ENCODE measurements around the gene VASN.
"Not testable (repeated sequence)": the region's sequence is repeated elsewhere in the genome, so short reads cannot be mapped to it uniquely, and the experiment has no call there.

The VASN gene

DNA sequence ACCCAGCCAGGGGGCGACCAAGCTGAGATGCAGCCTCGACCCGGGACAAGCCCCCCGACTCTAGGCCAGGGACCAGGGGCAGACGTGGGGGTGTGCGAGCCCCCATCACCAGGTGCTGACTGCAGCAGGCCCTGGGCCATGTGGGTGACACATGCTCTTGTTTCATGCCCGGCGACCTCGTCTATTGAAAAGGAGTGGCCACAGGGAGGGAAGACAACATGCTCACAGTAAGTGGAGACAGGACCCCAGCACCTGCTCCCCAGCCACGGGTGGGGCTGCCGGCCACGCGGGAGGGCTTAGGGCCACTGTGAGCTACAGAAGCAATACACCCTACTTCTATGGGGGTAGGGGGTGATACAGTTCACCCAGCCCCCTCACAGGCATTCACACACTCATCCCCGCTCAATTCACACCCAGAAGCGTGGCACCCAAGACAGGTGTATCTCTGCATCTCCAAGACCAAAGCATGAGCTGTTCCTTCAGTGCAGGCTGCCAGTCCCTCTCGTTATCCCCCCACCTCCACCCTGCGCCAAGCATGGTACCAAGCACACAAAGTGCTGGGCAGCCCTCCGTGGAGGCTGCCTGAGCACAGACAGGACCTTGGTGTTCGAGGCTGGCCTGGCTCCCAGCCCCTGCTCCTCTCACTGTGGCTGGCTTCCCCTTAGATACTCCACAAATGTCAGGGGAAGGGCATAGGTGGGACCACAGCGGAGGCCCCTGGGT lies 13.6 kb downstream of the VASN start:
- DNase-seq (ENCODE audit: low spot score), result no peak

- DNase-seq (ENCODE audit: low spot score), result no peak
Observed at GRCh38 chr16:4385789-4386450, 14.3 kb downstream of the VASN start.

GRCh38 chr16:4386451-4386805 lies 14.8 kb downstream of the VASN start:
- DNase-seq (ENCODE audit: low spot score), result no peak

DNA sequence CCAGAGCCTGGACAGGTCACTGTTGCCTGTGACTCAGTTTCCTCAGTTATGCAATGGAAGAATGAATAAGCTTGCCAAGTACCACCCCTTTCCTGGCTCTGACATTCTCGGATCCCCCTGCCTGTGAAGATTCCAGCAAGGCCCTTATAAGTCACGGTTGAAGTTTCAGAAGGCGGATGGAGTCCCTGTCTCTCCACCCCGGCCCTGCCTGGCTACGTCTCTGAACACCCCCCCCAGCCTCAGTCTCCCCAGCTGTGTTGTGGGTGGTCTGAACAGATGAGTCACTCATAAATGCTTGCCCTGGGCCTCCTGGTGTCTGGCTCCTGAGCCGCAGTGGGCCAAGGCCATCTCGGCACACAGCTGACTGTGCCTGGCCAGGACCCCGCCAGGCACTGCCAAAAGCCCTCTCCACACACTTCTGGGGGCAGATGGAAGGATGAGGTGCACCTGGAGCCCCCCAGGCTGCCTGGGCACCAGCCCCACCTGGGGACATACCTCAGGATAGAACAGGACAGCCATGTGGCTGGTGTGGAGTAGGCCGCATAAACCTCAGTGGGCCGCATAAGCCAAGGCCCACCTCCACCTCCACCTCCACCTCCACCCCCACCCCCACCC lies 15.4 kb downstream of the VASN start:
- DNase-seq (ENCODE audit: low spot score), result no peak

- no peak for DNase-seq (ENCODE audit: low spot score)
Observed at GRCh38 chr16:4387781-4388180, 16.1 kb downstream of the VASN start.

DNA sequence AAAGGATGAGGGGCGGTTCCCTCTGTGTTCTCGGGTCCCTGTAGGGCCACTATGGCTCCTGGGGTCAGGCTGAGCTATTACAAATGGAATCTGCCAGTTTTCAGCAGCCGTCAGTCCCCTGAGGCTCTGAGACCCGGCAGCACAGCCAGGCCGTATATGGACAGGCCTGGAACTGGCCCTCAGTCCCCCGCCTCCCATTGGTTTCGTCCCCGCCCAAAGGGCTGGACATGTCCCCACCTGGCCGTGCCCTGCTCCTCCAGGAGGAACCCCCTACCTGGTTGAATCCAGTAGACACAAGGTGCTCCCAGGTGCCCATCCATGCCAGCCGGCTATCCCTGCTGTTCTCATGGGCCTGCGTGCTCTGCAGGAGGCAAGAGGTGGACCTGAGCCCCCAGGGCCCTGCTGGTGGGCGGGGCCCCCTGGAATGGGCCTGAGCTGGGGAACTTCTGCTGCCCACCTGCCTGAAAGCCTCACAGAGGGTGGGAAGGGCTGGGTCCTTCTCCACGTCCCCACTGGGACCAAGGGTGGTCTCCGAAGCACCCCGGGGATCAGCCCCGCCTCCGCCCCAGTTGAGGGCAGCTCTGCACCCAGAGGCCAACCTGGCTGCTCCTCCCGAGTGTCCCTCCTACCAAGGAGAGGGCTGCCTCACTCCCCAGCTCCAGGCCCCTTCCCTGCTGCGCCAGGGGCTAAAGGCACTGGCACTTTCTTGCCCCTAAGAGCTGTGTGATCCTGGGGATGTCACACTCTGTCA lies 16.8 kb downstream of the VASN start:
- DNase-seq (ENCODE audit: low spot score), result no peak

DNA sequence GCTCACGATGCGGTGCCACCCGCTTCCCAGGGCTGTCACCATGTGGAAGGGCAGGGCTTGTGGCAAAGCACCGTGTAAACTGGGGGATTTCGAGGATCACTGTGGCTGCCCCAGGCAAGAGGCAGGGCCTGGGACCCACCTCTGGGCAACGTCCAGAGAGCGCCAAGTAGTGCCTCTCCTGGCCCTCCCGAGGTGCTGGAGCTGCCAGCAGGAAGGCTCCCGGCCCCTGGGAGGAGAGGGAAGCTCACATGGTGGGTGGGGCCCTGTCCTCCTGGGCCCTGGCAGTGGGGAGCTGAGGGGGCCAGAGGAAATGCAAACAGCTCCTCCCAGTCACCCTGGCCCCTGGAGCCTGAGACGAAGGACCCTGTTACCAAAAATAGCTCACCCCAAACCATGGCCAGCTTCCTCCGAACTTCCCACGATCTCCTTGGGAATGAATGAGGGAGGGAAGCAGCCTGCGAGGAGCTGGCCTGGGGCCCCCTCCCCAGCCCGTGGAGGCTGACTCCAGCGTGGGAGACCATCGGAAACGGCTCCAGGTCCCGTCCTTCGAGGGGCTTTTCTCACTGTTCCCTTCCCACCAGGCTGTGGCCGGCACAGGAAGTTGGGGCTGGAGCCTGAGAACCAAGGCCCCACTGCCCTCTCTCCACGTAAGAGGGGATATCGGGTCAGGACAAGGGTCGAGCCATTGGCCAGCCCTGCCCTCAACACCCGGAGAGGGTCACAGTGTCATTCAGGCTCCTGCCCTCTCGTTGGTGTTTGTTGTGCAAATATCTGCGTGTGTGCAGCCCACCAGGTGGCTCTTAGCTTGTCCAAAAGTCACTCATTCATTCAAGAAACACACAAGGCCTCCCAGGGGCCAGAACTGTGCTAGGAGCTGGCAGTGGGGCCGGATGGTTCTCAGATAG lies 17.7 kb downstream of the VASN start:
- DNase-seq (ENCODE audit: low spot score), result no peak

DNA sequence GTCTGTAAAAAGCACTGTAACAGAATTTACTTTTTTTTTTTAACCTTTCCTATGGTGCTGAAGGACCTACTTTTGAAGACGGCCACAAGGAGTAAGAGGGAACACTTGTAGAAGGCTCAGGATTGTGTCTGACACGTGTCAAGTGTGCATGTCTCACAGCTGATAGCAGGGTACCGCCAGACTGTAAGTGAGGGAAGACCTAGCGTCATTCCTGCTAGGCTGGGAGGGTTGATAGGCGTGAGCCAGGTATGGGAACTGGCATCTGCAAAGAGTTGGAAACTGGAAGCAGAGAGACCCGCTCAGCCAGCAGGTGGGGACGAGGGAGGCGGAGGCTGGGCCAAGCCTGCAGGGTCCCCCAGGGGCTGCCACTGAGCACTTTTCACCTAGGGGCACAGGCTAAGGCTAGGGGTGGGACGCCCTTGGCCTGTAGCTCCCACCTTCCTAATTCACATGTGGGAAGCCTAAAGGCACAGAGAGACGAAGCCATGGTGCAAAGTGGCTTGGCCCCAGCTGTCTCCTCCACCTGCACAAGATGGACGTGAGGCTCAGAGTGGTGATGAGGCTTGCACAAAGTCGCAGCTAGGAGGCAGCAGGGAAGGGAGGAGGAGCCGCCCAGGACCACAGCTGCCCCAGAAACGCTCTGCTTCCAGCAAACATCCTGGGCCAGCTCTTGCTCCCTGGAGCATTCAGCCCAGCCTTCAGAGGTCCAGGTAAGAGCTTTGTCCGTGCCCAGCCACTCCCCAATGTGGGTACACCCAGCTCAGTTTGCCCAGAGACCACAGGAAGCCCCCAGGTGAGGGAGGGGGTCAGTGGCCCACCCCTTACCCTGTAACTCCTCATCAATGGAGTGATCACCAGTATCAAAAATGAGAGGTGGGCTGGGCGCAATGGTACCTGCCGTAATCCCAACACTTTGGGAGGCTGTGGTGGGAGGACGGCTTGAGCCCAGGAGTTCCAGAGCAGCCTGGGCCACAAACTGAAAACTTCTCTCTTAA lies 18.9 kb downstream of the VASN start:
- no peak for DNase-seq (ENCODE audit: low spot score)

DNA sequence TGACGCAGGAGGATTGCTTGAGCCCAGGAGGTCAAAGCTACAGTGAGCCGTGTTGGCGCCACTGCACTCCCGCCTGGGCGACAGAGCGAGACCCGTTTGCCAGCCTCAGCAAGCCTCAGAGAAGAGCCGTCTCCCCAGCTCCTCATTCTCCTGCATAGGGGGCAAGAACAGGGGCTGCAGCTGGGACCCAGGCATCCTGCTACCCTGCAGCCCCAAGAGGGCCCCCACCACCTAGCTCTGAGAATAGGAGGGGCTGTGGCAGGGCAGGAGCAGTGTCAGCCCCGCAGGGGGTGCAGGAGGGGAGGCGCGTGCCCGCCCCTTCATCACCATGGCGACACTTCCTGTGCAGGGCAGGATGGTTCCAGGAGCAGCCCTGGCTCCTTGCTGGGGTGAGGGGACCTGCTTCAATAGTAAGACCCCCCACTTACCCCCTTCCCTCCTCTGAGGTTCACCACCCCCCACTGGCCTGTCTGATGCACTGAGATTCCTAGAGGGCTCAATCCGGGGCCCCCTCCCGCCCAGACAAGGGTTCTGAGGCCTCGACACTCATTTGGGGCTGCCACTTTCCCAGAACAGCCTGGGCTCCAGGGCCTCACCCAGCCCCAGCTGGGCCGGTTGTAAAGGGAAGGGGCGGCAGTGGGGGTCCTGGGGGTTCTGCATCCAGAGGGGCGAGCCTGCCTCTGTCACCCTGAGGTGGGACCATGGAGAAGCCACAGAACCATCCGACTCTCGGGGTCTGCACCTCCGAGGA lies 20.2 kb downstream of the VASN start:
- DNase-seq (ENCODE audit: low spot score), result no peak

DNA sequence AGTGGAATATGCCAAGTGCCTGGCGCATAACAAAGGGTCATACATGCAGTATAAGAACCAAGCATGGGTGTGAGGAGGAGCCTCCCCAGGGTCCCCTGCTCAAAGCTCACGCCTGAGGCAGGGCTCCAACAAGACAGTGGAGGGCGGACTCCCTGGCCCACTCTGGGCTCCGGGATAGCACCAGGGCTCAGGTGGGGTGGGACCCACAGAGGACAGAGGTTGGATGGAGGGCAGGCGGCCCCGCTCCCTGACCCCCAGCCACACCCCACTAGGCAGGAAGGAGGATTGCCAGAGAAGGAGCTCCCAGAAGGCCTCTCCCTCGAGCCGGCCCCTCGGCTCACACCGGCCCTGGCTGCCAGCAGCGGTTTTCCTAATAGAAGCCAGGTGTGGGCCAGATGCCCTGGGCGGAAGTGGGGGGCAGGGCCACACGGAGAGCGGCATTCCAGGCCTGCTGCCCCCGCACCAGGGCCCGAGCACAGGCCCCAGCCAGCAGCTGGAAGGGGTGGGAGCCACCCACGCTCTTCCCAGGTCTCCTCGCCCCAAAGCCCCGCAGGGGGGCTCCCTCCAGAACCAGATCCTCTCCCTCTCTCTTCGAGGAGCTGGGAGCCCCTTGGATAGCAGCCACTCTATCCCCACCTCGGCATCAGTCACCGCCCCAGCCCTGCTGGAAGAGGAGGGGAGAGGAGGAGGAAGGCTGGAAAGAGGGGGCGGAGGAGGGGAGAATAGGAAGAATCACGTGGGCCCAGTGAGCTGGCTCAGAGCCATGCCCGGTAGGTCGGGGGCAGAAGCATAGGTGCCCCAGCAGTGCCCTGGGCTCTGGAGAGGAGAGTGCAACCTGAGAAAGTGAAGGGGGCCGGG lies 21.0 kb downstream of the VASN start:
- DNase-seq (ENCODE audit: low spot score), result no peak

- no peak for DNase-seq (ENCODE audit: low spot score)
Observed at GRCh38 chr16:4393240-4393600, 21.6 kb downstream of the VASN start.

GRCh38 chr16:4393850-4394249 lies 22.2 kb downstream of the VASN start:
- not testable (repeated sequence) for DNase-seq (ENCODE audit: low spot score)

DNA sequence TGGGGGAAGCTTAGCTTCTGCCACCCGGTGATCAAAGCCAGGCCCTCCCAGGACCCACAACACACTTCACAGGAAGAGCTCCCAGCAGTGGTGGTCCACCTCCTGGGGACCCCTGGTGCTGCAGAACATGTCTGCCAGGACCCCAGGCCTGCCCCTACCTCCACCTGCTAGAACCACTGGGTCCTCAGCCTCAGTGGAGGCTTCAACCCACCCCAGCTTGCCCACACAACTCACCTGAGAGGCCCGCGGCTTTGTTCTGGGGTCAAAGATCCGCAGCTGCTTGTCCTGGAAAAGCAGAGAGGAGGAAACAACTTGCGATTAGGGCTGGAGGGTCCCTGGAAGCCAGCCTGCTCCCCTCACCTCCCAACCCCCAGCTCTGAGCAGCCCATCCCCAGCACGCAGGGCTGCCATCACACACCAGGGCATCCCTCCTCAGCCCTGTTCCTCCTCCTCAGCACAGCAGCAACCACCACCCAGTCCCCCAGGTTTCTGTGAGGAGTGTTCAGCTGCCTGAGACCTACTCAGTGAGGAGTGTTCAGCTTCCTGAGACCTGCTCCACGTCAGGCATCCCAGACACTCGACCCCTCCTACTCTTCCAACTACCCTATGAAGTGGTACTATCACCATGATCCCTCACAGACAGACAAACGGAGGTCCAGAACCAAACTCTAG lies 23.5 kb downstream of the VASN start:
- no peak for DNase-seq (ENCODE audit: low spot score)

GRCh38 chr16:4399001-4399730 lies 27.5 kb downstream of the VASN start:
- DNase-seq (ENCODE audit: low spot score), result no peak

DNA sequence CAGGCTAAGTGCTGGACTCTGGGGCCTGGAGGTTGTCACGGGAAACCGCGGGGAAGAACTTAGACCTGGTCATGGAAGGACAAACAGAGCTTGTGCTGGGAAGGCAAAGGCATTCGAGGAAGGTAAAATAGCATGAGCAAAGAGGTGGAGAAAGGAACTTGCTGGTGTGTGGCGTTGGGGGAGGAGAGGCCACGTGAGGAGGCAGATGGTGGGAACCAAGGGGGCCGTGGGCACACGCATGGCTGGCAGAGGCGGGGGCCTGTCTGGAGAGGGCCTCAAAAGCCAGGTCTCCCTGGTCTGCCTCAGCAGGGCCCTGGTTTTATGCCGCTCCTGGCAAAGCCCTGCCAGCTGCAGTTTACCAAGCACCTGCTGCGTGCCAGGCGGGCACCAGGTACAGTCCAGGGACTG lies 29.4 kb downstream of the VASN start:
- no peak for DNase-seq (ENCODE audit: low spot score)

GRCh38 chr16:4401510-4401909 lies 29.9 kb downstream of the VASN start:
- no peak for DNase-seq (ENCODE audit: low spot score)

DNA sequence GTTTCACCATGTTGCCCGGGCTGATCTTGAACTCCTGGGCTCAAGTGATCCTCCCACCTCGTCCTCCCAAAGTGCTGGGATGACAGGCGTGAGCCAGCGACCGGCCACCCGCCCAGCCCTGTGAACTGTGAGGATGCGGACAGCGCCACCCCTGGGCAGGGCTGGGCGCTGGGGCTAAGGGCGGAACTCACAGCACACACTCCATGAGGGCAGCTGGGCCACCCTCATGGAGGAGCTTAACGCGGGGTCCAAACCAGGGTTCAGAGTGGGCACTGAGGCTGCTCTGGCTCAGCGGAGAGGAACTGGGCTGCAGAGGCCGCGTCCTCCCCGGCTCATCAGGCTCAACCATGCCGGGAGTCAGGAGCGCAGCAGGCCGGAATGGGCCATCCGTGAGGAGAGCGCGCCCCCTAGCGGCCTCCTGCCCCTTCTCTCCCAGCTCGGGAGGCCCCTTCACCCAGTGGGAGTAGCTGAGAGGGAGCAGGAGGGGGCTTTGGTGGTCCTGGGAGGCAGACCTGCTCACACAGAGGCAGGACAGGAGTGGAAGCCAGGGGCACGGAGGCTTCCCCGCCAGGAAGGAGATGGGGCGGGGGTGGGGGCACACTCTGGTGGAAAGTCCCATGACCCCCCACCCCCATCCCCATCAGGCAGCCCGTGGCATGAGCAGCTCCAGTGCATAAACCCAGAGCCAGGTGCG lies 30.9 kb downstream of the VASN start:
- peak; percentile 88 for DNase-seq (ENCODE audit: low spot score)

Measured in germinal center (tissue), 1 donor.